Breast epithelium (tissue), 4 donors: ENCODE results near the gene ATRAID. TPM values are rescaled to one million over a fixed set of nuclear protein-coding genes. Genes with fewer than 3 reads are reported as not detected.
A peak's percentile ranks its signal among the peaks of the same experiment; 100 is the strongest.

ENCODE experiments used
- DNase-seq, 2 donors: peaks; one replicate each; pipeline ENCODE4 v3.0.0-alpha.2; 2019; ENCODE audit warnings: low spot score in 2 of 2
- H3K27ac ChIP-seq, 2 donors: fragments of 200-600 bp; sonication (generic) in 1 of 2; one replicate each; pipeline ENCODE4 v1.5.1; 2016 to 2019; ENCODE audit warnings: mild to moderate bottlenecking in 1 of 2
- H3K27me3 ChIP-seq, 2 donors: fragments of 200-600 bp; sonication (generic) in 1 of 2; one replicate each; pipeline versions ENCODE4 v1.5.1 to v1.6.0; 2017 to 2019; ENCODE audit warnings: control low read depth in 1 of 2, mild to moderate bottlenecking in 1 of 2
- H3K36me3 ChIP-seq: fragments of 200-600 bp; one replicate; pipeline ENCODE4 v1.5.1; 2019
- H3K4me1 ChIP-seq, 2 donors: fragments of 200-600 bp; sonication (generic); one replicate each; pipeline ENCODE4 v1.5.1; 2016 to 2019; ENCODE audit warnings: control low read depth in 1 of 2
- H3K4me3 ChIP-seq, 3 donors: fragments of 200-600 bp; sonication (generic); 1 replicate in 2 of 3; 2 replicates in 1 of 3; pipeline ENCODE4 v1.5.1; 2016 to 2019; ENCODE audit warnings: mild to moderate bottlenecking in 3 of 3, moderate library complexity in 2 of 3
- H3K9me3 ChIP-seq, 2 donors: fragments of 200-600 bp; sonication (generic) in 1 of 2; one replicate each; pipeline ENCODE4 v1.5.1; 2016 to 2019; ENCODE audit warnings: control low read depth in 1 of 2
- CTCF ChIP-seq, 3 donors: fragments of 450-650 bp; IDR thresholded peaks; one replicate each; pipeline ENCODE4 v1.5.1; 2016 to 2017; ENCODE audit warnings: antibody characterized with exemption in 3 of 3, mild to moderate bottlenecking in 3 of 3, moderate library complexity in 3 of 3
- POLR2A ChIP-seq: fragments of 450-650 bp; IDR thresholded peaks from one replicate; pipeline ENCODE4 v1.6.1; 2016; ENCODE audit warnings: antibody characterized with exemption, mild to moderate bottlenecking, moderate library complexity
- POLR2AphosphoS5 ChIP-seq, 3 donors: sonication (generic); formaldehyde crosslinking; IDR thresholded peaks; one replicate each; pipeline ENCODE4 v1.6.1; 2017; ENCODE audit warnings: antibody characterized with exemption in 3 of 3
- intact Hi-C: fragments of 100-400 bp; cut with DNase I; formaldehyde crosslinking; loops from one replicate; pipeline ENCODE4 v1.15.1; 2023; ENCODE audit warnings: low total_unique reads
- total RNA-seq, 3 donors: library from RNA; depleted of rRNA; stranded (reverse); fragments of >200 nt; gene quantifications; one replicate each; pipeline ENCODE4 v1.1.0, GENCODE V29; 2016

ATRAID gene
- total RNA-seq, 3 donors from 2014 or later: 146 to 243 (median 177) TPM

GRCh38 chr2:27217173-27218121, 5.6 kb downstream of the ATRAID start, which contains the start of gene CAD:
TSS of gene CAD (plus strand) at chr2:27217369. CDS start at chr2:27217552, 183 bp downstream.
- Histone ChIP-seq H3K4me3 (peak within 1 kb of the TSS; percentile 58 to 81 (median 67)), H3K4me1 (peaks cover 0 to 9% of the 10 kb centered on the region in 2 donors), H3K27ac (peak within 1 kb of the TSS; percentile 69 to 77), H3K9me3 (no peaks in the 10 kb centered on the region), H3K27me3 (no peaks in the 10 kb centered on the region), H3K36me3 (no peaks in the 10 kb centered on the region)
- TF ChIP-seq CTCF (IDR thresholded peaks at IDR 0.05) (peak in 2 of 3 donors; percentile 18 to 27), POLR2AphosphoS5 (IDR thresholded peaks at IDR 0.05) (peak; percentile 46 to 62 (median 50)), POLR2A (no peak)
- peak; percentile 65 to 82 for DNase-seq
- intact Hi-C loops: loop anchor here (2.0 to 5.0 kb wide), 2 partner anchors 40 to 85 kb away; no protein-coding TSS in a partner anchor

GRCh38 chr2:27218614-27219013, 6.8 kb downstream of the ATRAID start:
- Histone ChIP-seq H3K36me3 (no peaks in the 10 kb centered on the region), H3K27me3 (no peaks in the 10 kb centered on the region), H3K4me3 (no peak overlapping the region), H3K4me1 (peaks cover 0 to 2% of the 10 kb centered on the region in 2 donors), H3K9me3 (no peaks in the 10 kb centered on the region), H3K27ac (no peak overlapping the region)
- intact Hi-C loops: loop anchor here (2.0 to 5.0 kb wide), 2 partner anchors 41 to 84 kb away; no protein-coding TSS in a partner anchor
- no peak for DNase-seq
- TF ChIP-seq POLR2AphosphoS5 (IDR thresholded peaks at IDR 0.05) (no peak), POLR2A (no peak), CTCF (IDR thresholded peaks at IDR 0.05) (no peak)

GRCh38 chr2:27219091-27219490, 7.2 kb downstream of the ATRAID start:
- H3K27me3 ChIP-seq: no peaks in the 10 kb centered on the region
- TF ChIP-seq POLR2AphosphoS5 (IDR thresholded peaks at IDR 0.05): no peak
- TF ChIP-seq POLR2A: no peak
- no peak for TF ChIP-seq CTCF (IDR thresholded peaks at IDR 0.05)

GRCh38 chr2:27220091-27220490, 8.2 kb downstream of the ATRAID start:
- Histone ChIP-seq H3K27ac (no peak overlapping the region), H3K27me3 (no peaks in the 10 kb centered on the region), H3K9me3 (no peaks in the 10 kb centered on the region), H3K36me3 (no peaks in the 10 kb centered on the region), H3K4me1 (no peaks in the 10 kb centered on the region), H3K4me3 (no peak overlapping the region)
- no peak for TF ChIP-seq CTCF (IDR thresholded peaks at IDR 0.05)
- TF ChIP-seq POLR2A: no peak
- TF ChIP-seq POLR2AphosphoS5 (IDR thresholded peaks at IDR 0.05): no peak
- intact Hi-C loops: no loop called here
- no peak for DNase-seq

More at GRCh38 chr2:27219091-27219490, 7.2 kb downstream of the ATRAID start:
- DNase-seq: no peak
- Histone ChIP-seq H3K27ac (no peak overlapping the region), H3K4me1 (no peaks in the 10 kb centered on the region), H3K36me3 (no peaks in the 10 kb centered on the region), H3K9me3 (no peaks in the 10 kb centered on the region), H3K4me3 (no peak overlapping the region)
- intact Hi-C loops: loop anchor here (2.0 to 5.0 kb wide), 2 partner anchors 42 to 84 kb away; no protein-coding TSS in a partner anchor

- no peak overlapping the region for H3K4me3 ChIP-seq
- no peaks in the 10 kb centered on the region for H3K9me3 ChIP-seq
- no peaks in the 10 kb centered on the region for H3K27me3 ChIP-seq
- TF ChIP-seq CTCF (IDR thresholded peaks at IDR 0.05) (no peak), POLR2A (no peak), POLR2AphosphoS5 (IDR thresholded peaks at IDR 0.05) (no peak)
- no peak for DNase-seq
- intact Hi-C loops: no loop called here
- H3K4me1 ChIP-seq: no peaks in the 10 kb centered on the region
- H3K36me3 ChIP-seq: peaks cover 7% of the 10 kb centered on the region
- no peak overlapping the region for H3K27ac ChIP-seq
These were observed 9.3 kb downstream of the ATRAID start for GRCh38 chr2:27221166-27221565.
